Breast epithelium (tissue), 4 donors: ENCODE results near the gene GPATCH3. TPM values are rescaled to one million over a fixed set of nuclear protein-coding genes. Genes with fewer than 3 reads are reported as not detected.

ENCODE experiments used
- DNase-seq, 2 donors: peaks; one replicate each; pipeline ENCODE4 v3.0.0-alpha.2; 2019; ENCODE audit warnings: low spot score in 2 of 2
- H3K27ac ChIP-seq, 2 donors: fragments of 200-600 bp; sonication (generic) in 1 of 2; one replicate each; pipeline ENCODE4 v1.5.1; 2016 to 2019; ENCODE audit warnings: mild to moderate bottlenecking in 1 of 2
- H3K27me3 ChIP-seq, 2 donors: fragments of 200-600 bp; sonication (generic) in 1 of 2; one replicate each; pipeline versions ENCODE4 v1.5.1 to v1.6.0; 2017 to 2019; ENCODE audit warnings: control low read depth in 1 of 2, mild to moderate bottlenecking in 1 of 2
- H3K36me3 ChIP-seq: fragments of 200-600 bp; one replicate; pipeline ENCODE4 v1.5.1; 2019
- H3K4me1 ChIP-seq, 2 donors: fragments of 200-600 bp; sonication (generic); one replicate each; pipeline ENCODE4 v1.5.1; 2016 to 2019; ENCODE audit warnings: control low read depth in 1 of 2
- H3K4me3 ChIP-seq, 3 donors: fragments of 200-600 bp; sonication (generic); 1 replicate in 2 of 3; 2 replicates in 1 of 3; pipeline ENCODE4 v1.5.1; 2016 to 2019; ENCODE audit warnings: mild to moderate bottlenecking in 3 of 3, moderate library complexity in 2 of 3
- H3K9me3 ChIP-seq, 2 donors: fragments of 200-600 bp; sonication (generic) in 1 of 2; one replicate each; pipeline ENCODE4 v1.5.1; 2016 to 2019; ENCODE audit warnings: control low read depth in 1 of 2
- CTCF ChIP-seq, 3 donors: fragments of 450-650 bp; IDR thresholded peaks; one replicate each; pipeline ENCODE4 v1.5.1; 2016 to 2017; ENCODE audit warnings: antibody characterized with exemption in 3 of 3, mild to moderate bottlenecking in 3 of 3, moderate library complexity in 3 of 3
- POLR2A ChIP-seq: fragments of 450-650 bp; IDR thresholded peaks from one replicate; pipeline ENCODE4 v1.6.1; 2016; ENCODE audit warnings: antibody characterized with exemption, mild to moderate bottlenecking, moderate library complexity
- POLR2AphosphoS5 ChIP-seq, 3 donors: sonication (generic); formaldehyde crosslinking; IDR thresholded peaks; one replicate each; pipeline ENCODE4 v1.6.1; 2017; ENCODE audit warnings: antibody characterized with exemption in 3 of 3
- intact Hi-C: fragments of 100-400 bp; cut with DNase I; formaldehyde crosslinking; loops from one replicate; pipeline ENCODE4 v1.15.1; 2023; ENCODE audit warnings: low total_unique reads
- total RNA-seq, 3 donors: library from RNA; depleted of rRNA; stranded (reverse); fragments of >200 nt; gene quantifications; one replicate each; pipeline ENCODE4 v1.1.0, GENCODE V29; 2016

The GPATCH3 gene
- total RNA-seq, 3 donors from 2014 or later, result 8.3 to 13.5 (median 11.8) TPM

- H3K36me3 ChIP-seq, result peaks cover 11% of the 10 kb centered on the region
- TF ChIP-seq POLR2AphosphoS5 (IDR thresholded peaks at IDR 0.05) (no peak), CTCF (IDR thresholded peaks at IDR 0.05) (no peak), POLR2A (no peak)
- no peaks in the 10 kb centered on the region for H3K4me1 ChIP-seq
- intact Hi-C loops, result no loop called here
- no peak for DNase-seq
- no peaks in the 10 kb centered on the region for H3K27me3 ChIP-seq
- no peaks in the 10 kb centered on the region for H3K9me3 ChIP-seq
- no peak overlapping the region for H3K27ac ChIP-seq
- no peak overlapping the region for H3K4me3 ChIP-seq
Measured at GRCh38 chr1:26945728-26946127, 45.5 kb upstream of the GPATCH3 start.

GRCh38 chr1:26945138-26945537 is 44.9 kb upstream of the GPATCH3 start:
- intact Hi-C loops, result no loop called here
- TF ChIP-seq CTCF (IDR thresholded peaks at IDR 0.05) (no peak), POLR2AphosphoS5 (IDR thresholded peaks at IDR 0.05) (no peak), POLR2A (no peak)
- H3K9me3 ChIP-seq, result no peaks in the 10 kb centered on the region
- no peak for DNase-seq
- no peak overlapping the region for H3K4me3 ChIP-seq
- no peaks in the 10 kb centered on the region for H3K4me1 ChIP-seq
- H3K36me3 ChIP-seq, result peaks cover 11% of the 10 kb centered on the region
- H3K27ac ChIP-seq, result no peak overlapping the region
- H3K27me3 ChIP-seq, result no peaks in the 10 kb centered on the region

GRCh38 chr1:26942656-26943055 is 42.4 kb upstream of the GPATCH3 start:
- no peak overlapping the region for H3K27ac ChIP-seq
- DNase-seq, result no peak
- H3K36me3 ChIP-seq, result peaks cover 11% of the 10 kb centered on the region
- H3K27me3 ChIP-seq, result no peaks in the 10 kb centered on the region
- intact Hi-C loops, result no loop called here
- no peak overlapping the region for H3K4me3 ChIP-seq
- H3K4me1 ChIP-seq, result no peaks in the 10 kb centered on the region
- no peaks in the 10 kb centered on the region for H3K9me3 ChIP-seq
- TF ChIP-seq POLR2A (no peak), POLR2AphosphoS5 (IDR thresholded peaks at IDR 0.05) (no peak), CTCF (IDR thresholded peaks at IDR 0.05) (no peak)

GRCh38 chr1:26941311-26941710 is 41.0 kb upstream of the GPATCH3 start:
- intact Hi-C loops, result no loop called here
- TF ChIP-seq POLR2A, result no peak
- no peak for TF ChIP-seq POLR2AphosphoS5 (IDR thresholded peaks at IDR 0.05)
- no peak for TF ChIP-seq CTCF (IDR thresholded peaks at IDR 0.05)
- H3K27ac ChIP-seq, result no peak overlapping the region
- peaks cover 11% of the 10 kb centered on the region for H3K36me3 ChIP-seq
- no peaks in the 10 kb centered on the region for H3K9me3 ChIP-seq
- no peak for DNase-seq
- H3K4me3 ChIP-seq, result no peak overlapping the region
- H3K4me1 ChIP-seq, result no peaks in the 10 kb centered on the region
- no peaks in the 10 kb centered on the region for H3K27me3 ChIP-seq

GRCh38 chr1:26938659-26939025 is 38.4 kb upstream of the GPATCH3 start:
- intact Hi-C loops, result no loop called here
- no peaks in the 10 kb centered on the region for H3K9me3 ChIP-seq
- no peaks in the 10 kb centered on the region for H3K27me3 ChIP-seq
- no peaks in the 10 kb centered on the region for H3K4me1 ChIP-seq
- no peak overlapping the region for H3K4me3 ChIP-seq
- H3K36me3 ChIP-seq, result peaks cover 5% of the 10 kb centered on the region
- TF ChIP-seq POLR2AphosphoS5 (IDR thresholded peaks at IDR 0.05) (no peak), CTCF (IDR thresholded peaks at IDR 0.05) (no peak), POLR2A (no peak)
- DNase-seq, result no peak
- H3K27ac ChIP-seq, result no peak overlapping the region
